Measurements from ENCODE around the gene VPS26B.
A peak's percentile ranks its signal among the peaks of the same experiment; 100 is the strongest.
"Not testable (repeated sequence)": the region's sequence is repeated elsewhere in the genome, so short reads cannot be mapped to it uniquely, and the experiment has no call there.

The VPS26B gene

DNA sequence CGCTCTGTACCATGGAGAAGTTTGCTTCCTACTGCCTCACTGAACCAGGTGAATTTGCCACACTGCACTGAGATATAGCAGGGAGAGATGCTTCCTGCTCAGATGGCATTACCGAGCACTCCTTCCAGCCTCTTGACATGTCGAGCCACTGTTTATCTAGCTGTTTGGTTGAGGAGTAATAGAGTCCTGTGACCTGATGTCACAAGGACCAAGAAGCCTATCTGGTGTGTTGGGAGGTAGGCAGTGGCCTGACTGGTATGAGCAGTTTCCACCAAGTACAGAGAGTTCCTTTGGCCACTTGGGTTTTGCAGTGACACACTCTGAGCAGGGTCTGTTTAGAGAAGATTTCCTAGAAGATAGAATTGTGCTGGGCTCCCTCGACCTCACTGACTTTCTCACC lies 34.1 kb downstream of the VPS26B start:
- no peak for ATAC-seq
- DNase-seq, result no peak

DNA sequence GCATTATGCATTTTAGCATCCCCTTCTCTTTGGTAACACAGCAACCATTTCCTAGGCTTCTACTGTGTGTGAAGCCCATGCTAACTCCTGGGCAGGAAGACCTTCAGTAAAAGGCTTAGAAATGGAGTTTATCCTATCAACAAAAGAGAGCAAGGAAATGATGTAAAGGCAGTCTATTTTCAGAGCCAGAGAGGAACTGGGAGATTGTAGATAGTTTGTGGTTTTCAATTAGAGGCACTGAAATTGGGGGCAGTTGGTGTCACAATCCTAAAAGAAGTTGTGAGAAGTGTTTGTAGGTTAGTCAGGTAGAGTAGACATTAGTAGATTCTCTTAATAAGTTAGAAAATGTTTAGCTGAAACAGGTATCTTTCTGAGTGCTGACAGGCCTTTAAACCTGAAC lies 36.0 kb downstream of the VPS26B start:
- no peak for ATAC-seq
- no peak for DNase-seq

DNA sequence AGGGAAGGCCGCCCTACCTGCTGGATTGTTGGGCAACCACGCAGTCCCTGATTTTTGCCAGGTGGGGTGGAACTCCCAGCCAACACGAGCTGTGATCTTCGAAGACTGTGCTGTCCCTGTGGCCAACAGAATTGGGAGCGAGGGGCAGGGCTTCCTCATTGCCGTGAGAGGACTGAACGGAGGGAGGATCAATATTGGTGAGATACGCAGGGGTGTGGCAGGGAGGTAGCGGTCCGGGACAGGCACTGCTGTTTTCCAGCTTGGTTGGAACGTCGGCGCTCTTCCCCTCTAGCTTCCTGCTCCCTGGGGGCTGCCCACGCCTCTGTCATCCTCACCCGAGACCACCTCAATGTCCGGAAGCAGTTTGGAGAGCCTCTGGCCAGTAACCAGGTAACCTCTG lies 36.5 kb downstream of the VPS26B start:
- ATAC-seq (no peak), DNase-seq (no peak)

DNA sequence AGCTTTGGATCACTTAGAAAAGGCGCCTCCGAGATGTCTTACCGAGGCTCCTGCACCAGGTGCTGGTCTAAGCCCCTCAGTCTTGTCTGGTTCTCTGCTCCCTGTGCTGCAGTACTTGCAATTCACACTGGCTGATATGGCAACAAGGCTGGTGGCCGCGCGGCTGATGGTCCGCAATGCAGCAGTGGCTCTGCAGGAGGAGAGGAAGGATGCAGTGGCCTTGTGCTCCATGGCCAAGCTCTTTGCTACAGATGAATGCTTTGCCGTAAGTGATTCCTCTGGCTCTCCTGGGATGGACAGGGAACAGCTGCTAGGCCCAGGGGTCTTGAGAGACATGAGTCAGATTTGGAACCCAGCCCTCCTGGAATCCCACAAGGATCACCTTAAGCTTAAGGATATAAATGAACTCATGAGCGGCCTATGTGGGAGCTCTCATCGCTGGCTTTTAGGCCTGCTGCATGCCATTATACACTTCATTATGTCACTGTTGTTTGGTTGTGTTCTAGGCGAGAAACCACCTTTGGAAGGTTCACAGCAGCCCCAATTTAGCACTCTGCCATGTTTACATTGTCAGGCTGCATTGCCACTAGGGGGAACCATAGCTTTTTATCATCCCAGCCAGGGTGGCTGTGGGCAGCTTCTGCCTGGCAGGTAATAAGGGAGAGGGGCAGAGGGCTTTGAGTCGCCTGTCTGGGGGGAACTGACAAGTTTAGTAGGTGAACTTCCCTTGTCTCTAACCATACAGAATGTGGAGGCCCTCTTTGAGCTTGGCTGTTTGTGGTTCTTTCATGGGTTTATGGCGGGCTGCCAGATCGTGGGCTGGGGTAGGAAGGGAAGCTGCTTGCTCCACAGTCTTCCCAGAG lies 37.4 kb downstream of the VPS26B start:
- DNase-seq (peak; percentile 27), ATAC-seq (no peak)

DNA sequence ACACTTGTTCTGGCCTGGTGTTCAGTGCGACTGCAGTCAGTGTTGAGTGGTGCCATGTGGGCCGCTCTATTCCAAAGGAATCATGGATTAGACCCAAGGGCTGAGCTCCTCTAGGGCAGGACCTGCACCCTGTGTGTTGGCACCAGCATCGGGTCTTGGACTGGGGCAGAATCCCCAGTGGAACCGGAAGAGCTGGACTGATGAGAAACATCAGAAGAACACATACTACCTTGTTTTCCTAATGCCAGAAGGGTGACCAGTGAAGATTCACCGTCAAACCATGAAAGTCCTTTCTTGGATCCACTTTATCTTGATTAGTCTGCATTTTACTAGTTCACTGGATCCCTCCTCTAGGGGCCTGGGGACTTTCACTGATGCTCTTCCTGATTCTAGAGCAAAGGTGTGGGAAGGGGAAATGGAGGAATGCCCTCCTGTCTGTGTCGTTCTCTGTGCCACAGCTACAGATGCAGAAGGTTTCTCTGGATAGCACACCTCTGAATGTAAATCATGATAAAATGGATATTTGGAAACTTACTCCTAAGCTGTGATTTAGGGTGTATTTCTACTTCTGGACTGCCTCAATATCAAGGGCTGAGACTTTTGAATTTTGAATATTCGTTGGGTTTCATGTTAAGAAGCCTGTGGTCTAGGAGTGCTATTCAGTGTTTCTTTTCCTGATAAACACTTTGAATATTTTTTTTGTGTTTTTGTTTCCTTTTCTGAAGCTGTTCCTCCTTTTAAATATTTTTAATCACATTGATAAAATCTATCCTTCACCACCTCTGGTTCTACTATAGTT lies 40.7 kb downstream of the VPS26B start:
- no peak for DNase-seq
- no peak for ATAC-seq

DNA sequence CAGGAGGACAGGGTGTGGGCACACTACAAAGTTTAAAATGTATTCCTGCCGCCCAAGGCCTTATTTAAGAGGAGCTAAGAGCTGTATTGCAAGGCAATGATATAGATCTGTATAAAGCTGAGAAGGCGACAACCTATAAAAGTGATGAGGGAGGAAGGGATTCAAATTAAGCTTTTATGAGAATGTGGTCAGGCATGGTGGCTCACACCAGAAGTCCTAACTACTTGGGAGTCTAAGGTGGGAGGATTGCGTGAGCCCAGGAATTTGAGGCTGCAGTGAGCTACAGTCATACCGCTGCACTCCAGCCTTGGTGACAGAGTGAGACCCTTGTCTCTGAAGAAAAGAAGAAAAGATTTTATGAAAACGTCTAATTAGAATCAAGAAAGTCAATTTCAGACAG lies 42.0 kb downstream of the VPS26B start:
- DNase-seq, result no peak
- no peak for ATAC-seq

DNA sequence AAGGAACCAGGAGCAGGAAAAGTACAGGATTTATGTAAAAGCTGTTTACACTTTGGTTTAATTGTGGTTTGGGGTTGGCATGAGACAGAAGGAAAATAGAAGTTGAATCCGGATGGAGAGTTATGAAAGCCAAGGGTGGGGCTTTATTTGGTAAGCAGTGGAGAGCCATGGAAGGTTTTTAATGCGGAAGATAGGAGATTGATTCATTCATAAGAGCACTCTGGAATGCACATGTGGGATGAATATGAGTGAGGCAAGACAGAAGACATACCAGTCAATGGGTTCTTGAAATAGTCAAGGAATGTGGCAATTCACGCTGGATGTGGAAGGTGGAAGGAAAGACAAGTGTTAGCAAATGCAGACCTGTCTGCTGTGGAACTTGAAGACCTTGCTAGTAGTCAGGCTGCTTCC lies 42.4 kb downstream of the VPS26B start:
- no peak for ATAC-seq
- no peak for DNase-seq

DNA sequence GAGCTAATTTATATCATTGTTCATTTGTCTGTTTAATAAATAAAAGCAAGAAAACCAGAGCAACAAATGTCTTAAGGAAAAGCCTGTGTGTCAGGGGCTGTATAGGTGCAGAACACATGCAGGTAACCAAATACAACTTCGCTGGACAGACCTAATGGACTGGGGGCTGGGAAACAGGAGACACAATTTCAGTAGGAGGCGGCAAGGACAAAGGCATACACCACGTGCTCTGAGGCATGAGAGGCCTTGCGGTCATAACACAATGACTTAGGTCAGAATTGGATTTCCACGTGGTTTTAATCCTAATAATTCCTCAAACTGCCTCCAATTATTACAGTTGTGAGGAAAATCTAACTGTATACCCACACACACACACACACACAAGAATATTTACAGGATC lies 43.0 kb downstream of the VPS26B start:
- ATAC-seq (no peak), DNase-seq (no peak)

DNA sequence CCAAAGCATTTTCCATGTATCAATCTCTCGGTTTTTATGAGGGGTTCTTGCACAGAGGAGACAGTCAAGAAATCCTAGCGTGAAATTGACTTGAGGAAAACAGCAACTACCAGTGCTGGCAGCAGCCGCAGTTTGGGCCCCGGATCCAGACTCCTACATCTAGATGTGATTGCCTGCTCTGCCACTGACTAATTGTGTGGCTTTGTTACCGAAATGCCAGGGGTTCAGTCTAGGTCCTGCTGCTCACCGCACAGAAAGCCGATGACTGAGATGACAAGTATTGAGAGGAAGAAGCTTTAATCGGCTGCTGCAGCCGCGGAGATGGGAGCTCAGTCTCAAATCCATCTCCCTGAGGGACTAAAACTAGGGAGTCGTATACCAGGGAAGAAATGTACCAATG lies 43.5 kb downstream of the VPS26B start:
- DNase-seq, result no peak
- no peak for ATAC-seq

DNA sequence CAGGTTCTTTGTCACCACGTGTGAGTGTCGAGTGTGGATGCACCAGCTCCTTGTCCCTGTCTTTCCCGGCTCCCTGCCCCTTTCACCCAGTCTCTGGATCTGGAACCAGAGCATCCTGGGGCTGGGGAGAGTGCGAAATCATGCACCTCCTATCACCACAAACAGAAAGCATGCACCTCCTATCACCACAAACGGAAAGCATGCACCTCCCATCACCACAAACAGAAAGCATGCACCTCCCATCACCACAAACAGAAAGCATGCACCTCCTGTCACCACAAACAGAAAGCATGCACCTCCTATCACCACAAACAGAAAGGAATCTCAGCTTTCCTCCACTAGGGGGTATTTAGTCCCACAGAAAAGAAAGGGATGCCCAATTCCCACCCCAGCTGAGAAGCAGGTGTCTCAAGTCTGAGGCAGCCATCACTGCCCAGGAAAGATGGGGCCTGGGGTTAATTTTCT lies 45.8 kb downstream of the VPS26B start:
- ATAC-seq, result no peak
- DNase-seq, result no peak

DNA sequence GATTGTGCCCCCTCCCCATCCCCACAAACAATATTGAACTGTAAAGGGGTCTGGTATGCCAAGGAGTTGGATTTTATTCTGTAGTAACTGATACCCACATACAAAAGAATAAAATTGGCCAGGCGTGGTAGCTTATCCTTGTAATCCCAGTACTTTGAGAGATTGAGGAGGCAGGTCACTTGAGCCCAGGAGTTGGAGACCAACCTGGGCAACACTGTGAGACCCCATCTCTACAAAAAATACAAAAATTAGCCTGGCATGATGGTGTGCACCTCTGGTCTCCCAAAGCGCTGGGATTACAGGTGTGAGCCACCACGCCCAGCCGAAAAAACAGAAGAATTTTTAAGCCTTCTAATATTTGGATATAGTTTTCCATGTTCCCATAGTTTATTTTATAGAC lies 47.5 kb downstream of the VPS26B start:
- DNase-seq (no peak), ATAC-seq (no peak)

DNA sequence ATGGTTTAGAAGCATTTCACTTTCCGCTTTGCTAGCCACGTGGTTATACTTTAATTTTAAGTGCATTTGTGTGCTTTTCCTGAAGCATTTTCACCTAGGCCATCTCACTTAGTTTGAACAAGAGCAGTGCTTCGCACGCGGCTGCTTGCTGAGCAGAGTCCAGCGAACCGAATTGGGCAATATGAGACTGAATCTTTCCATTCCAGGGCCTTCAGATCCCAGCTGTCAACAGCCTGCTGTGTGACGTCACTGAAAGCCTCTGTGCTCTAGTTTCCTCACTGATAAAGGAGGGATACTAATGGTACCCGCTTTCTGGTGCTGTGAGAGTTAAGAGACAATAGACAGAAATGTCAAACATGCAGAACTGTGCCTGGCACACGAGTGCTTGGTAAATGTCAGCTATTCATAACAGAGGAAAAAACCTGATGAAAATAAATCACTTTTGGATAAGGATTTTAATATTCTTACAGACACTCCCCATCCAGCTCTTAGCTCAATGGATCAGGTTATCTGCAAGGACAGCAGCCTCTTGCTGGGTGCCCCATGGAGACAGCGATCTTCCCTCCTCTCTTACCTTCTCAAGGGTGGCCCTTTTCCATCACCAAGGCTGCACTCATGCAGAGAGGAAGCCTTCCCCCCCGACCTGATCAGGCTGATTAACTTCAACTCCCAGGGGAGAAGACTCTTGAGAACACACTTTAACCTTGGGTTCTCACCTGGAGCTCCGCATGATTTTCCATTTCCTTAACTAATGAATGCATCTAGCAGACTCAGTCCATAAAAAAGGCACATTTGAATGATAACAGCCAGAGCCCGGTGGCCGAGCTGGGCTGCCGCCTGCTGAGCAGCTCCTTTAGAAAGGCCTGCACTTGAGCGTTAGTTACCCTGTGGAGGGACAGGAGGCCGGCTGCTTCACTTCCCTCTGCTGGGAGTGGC lies 48.2 kb downstream of the VPS26B start:
- DNase-seq, result no peak
- ATAC-seq, result no peak

DNA sequence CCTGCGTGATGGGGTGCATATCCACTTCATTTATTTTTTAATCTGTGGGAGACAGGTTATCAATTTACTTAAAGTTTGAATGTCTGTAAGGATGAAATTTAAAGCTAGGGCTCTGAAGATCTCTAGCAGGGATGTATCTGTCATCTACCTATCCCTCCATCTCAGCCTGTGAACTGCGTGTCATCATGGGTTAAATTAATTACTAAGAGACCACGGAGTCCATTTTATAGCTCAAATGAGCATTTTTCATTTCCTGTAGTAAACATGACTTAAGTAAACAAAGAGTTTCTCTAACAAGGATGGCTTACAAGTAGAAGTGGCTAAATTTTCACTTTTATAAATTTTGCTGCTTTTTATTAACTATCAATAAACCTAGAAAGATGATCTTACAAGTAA lies 48.8 kb downstream of the VPS26B start:
- no peak for ATAC-seq
- DNase-seq, result no peak

DNA sequence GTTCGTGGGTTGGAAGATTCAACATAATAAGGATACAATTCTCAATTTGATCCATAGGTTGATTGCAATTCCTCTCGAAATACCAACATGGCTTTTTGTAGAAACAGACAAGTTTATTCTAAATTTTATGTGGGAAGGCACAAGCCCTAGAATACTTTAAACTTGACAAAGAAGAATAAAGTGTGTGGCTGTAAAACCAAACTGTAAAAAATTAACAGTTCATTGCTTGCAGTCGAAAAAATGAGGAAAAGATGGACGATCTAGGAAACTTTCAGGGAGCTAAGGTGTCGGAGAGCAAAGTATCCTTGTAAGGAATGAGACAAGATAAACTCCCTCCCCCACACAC lies 50.7 kb downstream of the VPS26B start:
- ATAC-seq (no peak), DNase-seq (no peak)

DNA sequence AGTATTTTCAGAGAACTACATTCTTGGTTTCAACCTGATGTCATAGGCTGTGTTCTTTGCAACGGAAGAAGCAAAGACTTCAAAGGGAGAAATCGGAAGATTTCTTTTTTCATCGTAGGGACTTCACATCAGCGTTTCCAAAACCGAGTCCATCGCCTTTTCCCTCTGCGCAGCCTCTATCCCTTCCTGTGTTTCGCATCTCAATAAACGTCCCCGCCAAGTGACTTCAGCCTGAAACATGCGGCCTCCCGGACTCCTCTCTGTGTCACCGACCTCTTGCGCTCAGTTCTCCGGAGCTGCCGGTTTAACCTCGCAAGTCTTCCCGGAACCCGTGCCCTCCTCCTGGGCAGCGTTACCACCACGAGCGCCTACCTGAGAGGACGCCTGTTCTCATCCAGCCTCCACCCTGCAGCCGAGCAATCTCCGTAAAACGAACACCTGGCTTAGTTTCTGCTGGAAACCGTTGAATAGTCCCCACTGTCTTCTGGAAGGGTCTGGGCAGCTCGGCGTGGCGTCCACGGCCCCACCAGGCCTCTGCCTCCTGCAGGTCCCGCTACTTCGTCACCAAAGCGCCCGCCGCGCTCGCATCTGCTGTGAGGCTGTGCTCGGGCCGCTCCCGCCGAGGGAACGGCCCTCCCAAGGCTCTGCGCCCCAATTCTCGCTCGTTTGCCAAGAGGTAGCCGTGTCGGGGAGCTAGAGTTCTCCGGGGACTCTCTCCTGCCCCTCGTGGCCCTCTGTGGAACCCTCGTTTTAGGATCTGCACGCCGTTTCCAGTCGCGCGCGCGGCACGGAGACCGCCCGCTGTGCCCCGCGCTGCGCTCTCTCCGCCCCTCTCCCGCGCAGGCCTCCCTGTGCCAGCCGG lies 51.3 kb downstream of the VPS26B start, which contains the start of gene GLB1L3:
GLB1L3 (plus strand) TSS at position 846 of the 862 bp plus-strand sequence. CDS start 362 bp downstream, outside the sequence.
- ATAC-seq (peak; percentile 86), DNase-seq (peak; percentile 80)

DNA sequence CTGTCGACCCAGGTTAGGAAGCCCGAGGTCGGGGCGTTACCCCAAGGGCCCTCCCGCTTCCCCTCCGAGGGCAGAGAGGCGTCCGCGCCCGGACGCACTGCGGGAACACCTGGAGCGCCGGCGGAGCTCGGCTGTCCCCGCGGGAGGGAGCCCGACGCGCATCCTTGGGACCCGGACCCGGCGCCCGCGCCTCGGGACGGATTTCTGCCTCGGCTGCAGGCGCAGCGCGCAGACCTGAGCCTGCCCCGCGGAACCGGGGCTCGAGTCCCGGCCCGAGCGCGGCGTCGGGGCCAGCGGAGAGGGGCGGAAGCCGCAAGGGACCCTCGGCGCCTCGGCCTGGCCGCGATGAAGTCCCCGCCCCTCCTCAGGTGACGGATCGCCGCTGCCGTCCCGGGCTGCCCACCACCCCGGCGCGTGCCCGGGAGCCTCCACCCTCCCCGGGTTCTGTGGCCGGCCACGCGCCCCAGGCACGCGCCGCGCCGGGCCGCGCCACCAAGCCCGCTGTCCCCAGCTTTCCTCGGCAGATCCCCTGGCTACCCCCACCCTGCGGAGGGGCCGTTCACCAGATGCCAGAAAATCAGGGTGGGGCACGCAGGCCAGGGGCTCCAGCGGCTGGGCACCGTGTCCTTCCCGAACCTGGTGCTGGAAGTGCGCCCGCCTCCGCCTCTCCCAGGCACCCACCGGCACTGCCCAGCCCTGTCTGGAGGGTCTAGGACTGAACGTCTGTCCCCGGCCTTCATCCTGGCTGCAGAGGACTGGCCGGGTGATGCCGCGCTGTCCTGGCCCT lies 52.1 kb downstream of the VPS26B start:
- DNase-seq (peak; percentile 31), ATAC-seq (peak; percentile 26)

DNA sequence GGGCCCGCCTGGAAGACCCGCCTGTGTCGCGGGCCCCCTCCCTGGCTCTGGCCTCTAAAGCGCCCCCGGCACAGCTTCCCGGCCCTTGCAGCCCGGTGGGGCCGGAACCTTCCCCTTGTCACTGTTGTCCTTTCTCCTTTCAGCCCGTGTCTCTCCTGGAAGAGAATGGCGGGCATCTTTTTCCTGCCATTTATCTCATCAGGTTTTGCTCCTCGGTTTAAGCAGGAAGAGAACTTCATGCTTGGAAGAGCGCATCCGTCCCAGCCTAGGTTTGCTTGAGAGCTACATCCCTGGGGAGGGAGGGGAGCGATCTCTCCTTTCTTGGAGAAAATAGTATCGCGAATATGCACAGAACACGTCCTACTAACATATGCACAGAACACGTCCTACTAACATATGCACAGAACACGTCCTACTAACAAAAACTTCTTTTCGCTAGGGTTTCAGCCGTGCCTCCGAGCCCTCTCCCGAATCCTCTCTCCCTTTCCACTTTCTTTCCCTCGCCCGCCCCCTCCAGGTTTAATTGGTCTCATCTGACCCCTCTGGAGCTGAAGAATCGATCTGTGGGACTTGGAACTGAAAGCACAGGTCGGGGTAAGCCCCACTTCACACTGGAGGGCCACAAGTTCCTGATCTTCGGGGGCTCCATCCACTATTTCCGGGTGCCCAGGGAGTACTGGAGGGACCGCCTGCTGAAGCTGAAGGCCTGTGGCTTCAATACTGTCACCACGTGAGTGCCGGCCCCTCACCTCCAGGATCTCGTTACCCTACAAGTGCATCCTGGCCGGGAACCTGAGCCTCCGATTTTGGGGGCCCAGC lies 52.9 kb downstream of the VPS26B start:
- DNase-seq, result no peak
- no peak for ATAC-seq

DNA sequence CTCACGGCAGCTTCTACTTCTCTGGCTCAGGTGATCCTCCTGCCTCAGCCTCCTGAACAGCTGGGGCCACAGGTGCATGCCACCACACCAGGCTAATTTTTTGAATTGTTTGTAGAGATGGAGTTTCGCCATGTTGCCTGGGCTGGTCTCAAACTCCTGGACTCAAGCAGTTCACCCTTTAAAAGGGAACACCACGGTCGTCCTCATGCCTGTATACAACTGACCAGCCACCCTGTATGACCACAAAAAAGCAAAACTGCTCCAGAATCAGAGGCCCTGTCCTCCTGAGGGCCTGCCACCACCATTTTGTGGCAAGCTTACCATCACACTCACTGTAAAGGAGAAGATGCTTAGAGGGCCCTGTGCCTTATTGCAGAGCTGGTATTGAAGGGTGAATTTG lies 53.9 kb downstream of the VPS26B start:
- ATAC-seq, result no peak
- no peak for DNase-seq

DNA sequence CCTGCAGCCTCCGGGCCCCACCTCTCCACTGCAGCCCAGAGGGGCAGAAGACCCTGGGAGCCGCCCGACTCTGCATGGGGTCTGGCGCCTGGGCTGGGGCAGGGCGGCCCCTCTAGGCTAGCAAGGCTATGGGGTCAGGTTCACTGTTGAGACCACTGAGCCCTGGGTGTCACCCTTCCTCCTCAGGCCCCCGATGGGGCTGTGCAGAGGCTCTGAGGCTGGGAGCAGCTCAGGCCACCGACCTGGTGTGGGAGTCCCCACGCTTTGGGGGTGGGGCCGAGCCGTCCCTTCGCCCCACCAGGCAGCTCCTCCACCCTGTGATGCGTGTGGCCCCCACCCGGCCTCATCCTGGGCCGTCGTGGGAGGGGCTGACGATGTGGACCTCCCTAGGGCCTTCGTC lies 57.2 kb downstream of the VPS26B start:
- DNase-seq, ATAC-seq: not testable (repeated sequence)
